Measurements from ENCODE around the gene SAMD5. TPM values are rescaled to one million over a fixed set of nuclear protein-coding genes. Genes with fewer than 3 reads are reported as not detected.

The SAMD5 gene
- total RNA-seq, 1 experiment from 2014 or later, result 0.04 TPM

- H3K18ac ChIP-seq (ENCODE audit: insufficient read length, low read depth, low read length), result no peak overlapping the region
- no peak overlapping the region for H2AK5ac ChIP-seq (ENCODE audit: insufficient read length, low read length)
- WGBS (ENCODE audit: extremely low coverage, insufficient read length, low lambda C conversion rate), result no CpG with 5 or more reads among the region's 73 CpGs
- H3K27ac ChIP-seq (ENCODE audit: insufficient read length, low read depth, low read length), result no peak overlapping the region
- H3K23me2 ChIP-seq (ENCODE audit: insufficient read length, low read depth, low read length, poor library complexity, severe bottlenecking), result peaks cover 17% of the 10 kb centered on the region
- no peak overlapping the region for H4K91ac ChIP-seq (ENCODE audit: insufficient read length, low read depth, low read length)
- TF ChIP-seq CTCF (conservative IDR thresholded peaks at IDR 0.05), result no peak
- H3K79me1 ChIP-seq (ENCODE audit: insufficient read depth, low read depth, low read length, poor library complexity, severe bottlenecking), result no peaks in the 10 kb centered on the region
- H3K9me3 ChIP-seq (ENCODE audit: control insufficient read depth, low read depth, low read length), result no peaks in the 10 kb centered on the region
- no peak for DNase-seq
- no peaks in the 10 kb centered on the region; a peak in 1 of 7 replicates for H3K36me3 Mint-ChIP-seq (ENCODE audit: insufficient read depth in 1 of 3, low read depth in 3 of 3)
- no peak overlapping the region for H2BK120ac ChIP-seq (ENCODE audit: low read depth, low read length, poor library complexity, severe bottlenecking)
- H2AFZ ChIP-seq (ENCODE audit: low read length), result no peak overlapping the region
- no peak overlapping the region for H2BK5ac ChIP-seq (ENCODE audit: insufficient read length, low read length)
- H3K27ac Mint-ChIP-seq, result no peak overlapping the region
- H3K4me2 ChIP-seq (ENCODE audit: insufficient read depth, insufficient read length, low read length), result peak overlapping the region; percentile 89
- no peaks in the 10 kb centered on the region for H3K79me2 ChIP-seq (ENCODE audit: insufficient read depth, low read length)
- peaks cover 2 to 3% of the 10 kb centered on the region in 2 experiments; a peak in 3 of 5 replicates for H3K9me3 Mint-ChIP-seq
- no peak overlapping the region for H2BK20ac ChIP-seq (ENCODE audit: low read depth, low read length, poor library complexity, severe bottlenecking)
- peak overlapping the region; percentile 64 to 83 for H3K4me3 Mint-ChIP-seq
- H2BK15ac ChIP-seq (ENCODE audit: low read depth, low read length), result no peak overlapping the region
- no peak overlapping the region for H3K56ac ChIP-seq (ENCODE audit: insufficient read length, low read depth, low read length)
- no peak overlapping the region for H3T11ph ChIP-seq (ENCODE audit: low read length)
- no peaks in the 10 kb centered on the region for H3K4me1 ChIP-seq (ENCODE audit: insufficient read depth, low read length)
- no peak overlapping the region for H2BK12ac ChIP-seq (ENCODE audit: insufficient read length, low read depth, low read length)
- no peak overlapping the region for H3K9ac ChIP-seq (ENCODE audit: extremely low read depth, insufficient read length, low read length)
- no peak overlapping the region for H3K14ac ChIP-seq (ENCODE audit: insufficient read depth, low read length)
- no peaks in the 10 kb centered on the region for H4K20me1 ChIP-seq (ENCODE audit: control insufficient read depth, insufficient read depth, insufficient read length)
- H3K4me1 Mint-ChIP-seq, result peaks cover 9 to 13% of the 10 kb centered on the region in 2 experiments
- H3K23ac ChIP-seq (ENCODE audit: insufficient read length, low read depth, low read length), result no peak overlapping the region
- no peak overlapping the region for H4K8ac ChIP-seq (replicated peaks; ENCODE audit: insufficient read length, low read depth, low read length)
- H3K4ac ChIP-seq (ENCODE audit: low read depth, low read length), result no peak overlapping the region
- H3K27me3 ChIP-seq (ENCODE audit: insufficient read depth, low read length), result peaks cover 62% of the 10 kb centered on the region
- peaks cover 46% of the 10 kb centered on the region for H3K27me3 Mint-ChIP-seq (ENCODE audit: low read depth)
- H4K5ac ChIP-seq (ENCODE audit: insufficient read length, low read depth, low read length), result no peak overlapping the region
These were observed 547 bp downstream of the SAMD5 start for GRCh38 chr6:147508866-147509608.
